Measurements from ENCODE around the gene WASF2.
"Not testable (repeated sequence)": the region's sequence is repeated elsewhere in the genome, so short reads cannot be mapped to it uniquely, and the experiment has no call there.

Gene WASF2

DNA sequence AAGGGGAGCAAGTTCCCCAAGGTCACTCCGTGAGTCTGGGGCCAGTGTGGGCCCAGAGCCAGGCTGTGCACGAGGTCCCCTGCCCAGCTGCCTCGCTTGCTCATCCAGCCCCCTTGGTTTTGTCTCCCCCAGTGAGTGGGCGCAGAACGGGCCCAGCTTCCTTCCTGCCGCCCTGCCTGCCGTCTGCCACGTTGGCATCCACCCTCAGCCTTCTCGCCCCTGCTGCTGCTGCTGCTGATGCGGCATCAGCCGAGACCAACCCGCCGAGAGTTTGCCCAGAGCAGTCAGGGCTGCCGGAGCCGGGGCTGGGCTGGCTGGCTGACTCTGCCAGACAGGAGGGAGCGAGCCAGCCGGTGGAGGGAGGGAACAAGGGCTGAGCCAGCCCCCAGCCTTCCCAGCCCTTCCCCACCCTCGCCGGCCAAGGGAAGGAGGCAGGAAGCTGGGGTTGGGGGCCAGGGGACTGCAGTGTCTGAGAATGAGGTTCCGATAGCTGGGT is 31.4 kb upstream of the WASF2 start:
- no peak for DNase-seq

DNA sequence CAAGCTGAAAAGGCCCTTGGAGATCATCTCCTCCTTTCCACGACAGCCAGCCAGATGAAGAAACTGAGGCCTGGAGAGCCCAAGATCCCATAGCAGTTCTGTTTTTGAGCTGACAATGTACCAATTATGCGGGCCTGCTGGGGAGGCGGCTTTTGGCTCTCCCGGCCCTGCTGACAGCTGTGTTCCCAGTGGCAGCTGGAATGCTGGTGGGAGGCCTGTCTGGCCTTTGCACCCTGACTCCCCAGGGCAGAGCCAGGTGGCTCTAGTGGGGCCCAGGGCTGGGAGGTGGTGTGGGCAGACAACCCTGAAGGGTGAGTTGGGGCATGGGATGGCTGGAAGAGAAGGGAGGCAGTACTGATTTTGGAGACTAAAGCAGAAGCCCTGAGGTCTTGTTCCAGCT is 30.7 kb upstream of the WASF2 start:
- peak; percentile 9 for DNase-seq

DNA sequence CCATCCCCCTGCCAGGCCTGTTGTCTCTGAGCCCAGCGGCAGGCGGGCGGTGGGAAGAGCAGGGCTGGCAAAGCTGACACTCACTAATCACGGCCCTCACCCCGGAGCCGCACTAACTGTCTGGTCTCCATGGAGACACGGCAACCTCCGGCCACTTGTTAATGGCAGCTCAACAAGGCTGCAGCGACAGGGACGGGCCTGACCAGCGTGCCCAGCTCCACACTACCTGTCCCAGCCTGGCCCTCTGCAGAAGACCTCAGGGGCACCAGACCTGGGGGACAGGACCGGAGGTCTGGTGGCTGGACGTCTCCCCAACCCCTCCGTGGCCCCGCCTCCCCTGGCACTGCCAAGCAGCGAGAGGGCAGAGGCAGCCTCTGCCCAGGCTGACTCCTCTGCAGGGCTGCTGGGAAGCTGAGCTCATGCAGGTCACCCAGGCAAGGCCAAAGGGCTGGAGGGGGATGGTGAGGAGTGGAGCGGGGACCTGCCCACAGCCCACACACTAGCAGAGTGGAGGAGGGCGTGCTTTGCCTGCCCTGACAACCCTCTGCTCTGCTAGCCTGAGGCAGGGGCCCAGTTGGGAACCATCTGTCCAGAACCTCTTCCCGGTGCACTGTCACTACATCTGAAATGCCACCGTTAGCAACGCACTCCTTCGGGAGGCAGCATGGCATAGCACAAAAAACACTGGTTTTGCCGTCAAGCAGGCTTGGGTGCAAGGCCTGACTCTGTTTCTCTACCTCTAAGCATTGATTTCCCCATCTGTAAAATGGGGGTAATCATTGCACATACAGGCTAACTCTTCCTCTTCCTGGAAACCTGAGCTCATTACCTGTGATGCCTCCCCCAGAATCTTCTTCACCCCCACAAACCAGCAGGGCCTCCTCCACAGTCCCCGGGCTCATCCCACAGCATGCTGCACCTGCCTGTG is 29.6 kb upstream of the WASF2 start:
- peak; percentile 63 for DNase-seq

DNA sequence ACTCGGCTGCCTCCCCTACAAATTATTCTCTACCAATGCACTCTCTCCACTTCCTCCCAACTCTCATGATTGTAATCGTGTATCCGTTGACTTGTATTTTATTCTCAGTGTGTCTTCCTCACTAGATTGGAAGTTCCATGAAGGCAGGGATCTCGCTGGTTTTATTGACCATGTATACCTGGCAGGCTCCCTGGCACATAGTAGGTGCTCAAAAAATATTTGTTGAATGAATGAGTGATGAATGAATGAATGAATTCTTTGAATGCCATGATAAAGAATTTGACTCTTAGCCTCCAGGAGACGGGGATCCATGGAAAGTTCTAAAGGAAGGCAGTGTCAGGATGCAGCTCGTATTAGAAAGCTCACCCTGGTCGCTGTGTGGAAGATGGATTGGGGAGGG is 28.8 kb upstream of the WASF2 start:
- no peak for DNase-seq

DNA sequence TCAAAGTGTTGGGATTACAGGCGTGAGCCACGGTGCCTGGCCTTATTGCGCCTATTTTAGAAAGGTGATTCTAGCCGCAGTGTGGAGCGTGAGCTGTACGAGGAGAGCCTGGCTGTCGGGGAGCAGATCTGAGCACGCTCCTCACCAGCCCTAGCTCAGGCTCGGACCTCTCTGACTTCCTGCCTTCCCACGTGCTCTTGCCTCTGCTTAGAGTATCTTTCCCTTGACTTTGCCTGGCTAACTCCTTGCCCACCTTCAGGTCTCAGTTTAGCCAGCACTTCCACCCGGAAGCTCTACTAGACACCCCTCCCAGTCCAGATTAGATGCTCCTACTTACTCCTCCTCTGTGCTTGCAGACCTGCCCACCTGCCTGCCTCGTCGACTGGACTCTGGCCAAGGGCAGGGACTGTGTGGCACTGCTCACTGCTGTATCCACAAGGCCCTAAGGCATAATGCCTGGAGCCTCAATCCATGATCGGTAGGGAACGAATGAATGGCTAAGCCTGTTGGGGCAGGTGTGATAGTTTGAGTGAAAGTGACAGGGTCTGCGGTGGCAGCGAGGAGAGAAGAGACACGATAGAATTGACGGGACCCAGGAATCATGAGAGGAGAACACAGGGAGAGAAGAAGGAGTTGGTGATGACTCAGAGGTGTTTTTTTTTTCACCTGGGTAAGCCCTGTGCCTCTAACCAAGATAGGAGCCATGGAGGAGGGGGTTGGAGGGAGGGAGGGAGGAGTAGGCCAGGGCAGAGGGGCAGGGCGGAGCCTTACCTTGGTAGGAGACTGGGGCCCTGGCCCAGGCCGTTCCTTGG is 28.1 kb upstream of the WASF2 start:
- DNase-seq: no peak

DNA sequence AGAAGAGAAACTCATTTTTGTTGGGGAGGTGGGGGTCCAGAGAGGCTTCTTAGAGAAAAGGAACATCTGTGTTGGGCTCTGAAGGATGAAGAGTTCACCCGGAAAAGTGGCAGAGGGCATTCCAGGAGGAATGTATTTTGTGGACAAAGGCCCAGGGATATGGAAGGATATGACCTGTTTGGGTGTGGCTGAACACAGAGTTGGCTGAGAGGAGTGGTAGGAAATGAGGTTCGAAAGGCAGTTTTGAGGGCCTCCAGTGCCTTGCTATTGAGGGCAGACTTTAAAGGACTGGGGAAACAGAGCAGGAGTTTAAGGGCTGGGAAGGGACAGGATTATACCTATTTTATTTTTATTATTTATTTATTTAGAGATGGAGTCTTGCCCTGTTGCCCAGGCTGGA is 27.3 kb upstream of the WASF2 start:
- no peak for DNase-seq

DNA sequence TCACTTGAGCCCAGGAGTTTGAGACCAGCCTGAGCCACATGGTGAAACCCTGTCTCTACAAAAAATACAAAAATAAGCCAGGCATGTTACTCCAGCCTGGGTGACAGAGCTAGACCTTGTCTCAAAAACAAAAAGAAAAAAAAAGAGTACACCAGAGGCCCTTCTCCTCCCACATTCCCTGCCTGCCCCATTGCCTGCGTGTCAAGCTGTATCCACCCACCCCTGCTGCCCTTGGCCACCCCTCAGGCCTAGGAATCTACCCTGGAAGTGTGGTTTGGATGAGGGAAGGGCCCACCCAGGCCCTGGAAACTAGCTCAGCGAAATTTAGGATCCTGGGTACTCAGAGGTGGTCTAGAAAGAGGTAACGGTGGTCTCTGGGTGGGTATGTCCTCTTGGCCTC is 25.7 kb upstream of the WASF2 start:
- DNase-seq: no peak

DNA sequence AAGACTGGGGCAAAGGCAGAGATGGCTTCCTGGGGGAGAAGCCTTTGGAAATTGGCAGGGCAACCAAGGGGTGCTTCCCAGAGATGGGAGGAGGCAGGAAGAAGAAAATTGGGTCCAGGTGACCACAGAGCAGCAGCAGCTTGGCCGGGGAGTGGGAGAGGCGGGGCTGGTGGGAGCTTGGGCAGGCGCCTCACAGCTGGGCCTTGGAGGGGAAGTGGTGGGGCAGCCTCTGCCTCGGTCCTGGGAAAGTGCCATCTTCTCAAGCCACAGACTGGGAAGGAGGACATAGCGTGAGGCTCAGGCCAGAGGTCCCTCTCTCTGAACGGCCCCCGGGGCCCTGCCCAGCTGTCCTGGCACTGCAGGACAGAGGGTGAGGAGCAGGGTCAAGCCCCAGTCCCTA is 24.0 kb upstream of the WASF2 start:
- no peak for DNase-seq

DNA sequence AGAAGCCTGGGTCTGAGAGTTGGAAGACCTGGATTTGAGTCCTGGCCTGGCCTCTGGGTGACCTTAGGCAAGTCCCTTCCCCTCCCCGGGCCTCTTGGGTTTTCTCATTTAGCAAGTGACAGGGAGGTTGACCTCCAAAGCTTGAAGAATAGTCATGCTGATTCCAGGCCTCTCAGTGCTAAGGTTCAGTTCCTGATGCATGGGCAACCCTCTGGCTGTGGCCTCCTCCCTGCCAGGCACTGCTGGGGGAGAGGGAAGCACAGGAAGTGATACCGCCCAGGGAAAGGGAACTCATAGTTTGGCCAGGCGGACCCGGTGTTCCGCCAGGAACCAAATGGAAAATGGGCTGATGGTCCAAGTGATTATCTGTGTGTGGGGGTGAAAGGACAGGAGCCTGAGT is 23.6 kb upstream of the WASF2 start:
- no peak for DNase-seq

DNA sequence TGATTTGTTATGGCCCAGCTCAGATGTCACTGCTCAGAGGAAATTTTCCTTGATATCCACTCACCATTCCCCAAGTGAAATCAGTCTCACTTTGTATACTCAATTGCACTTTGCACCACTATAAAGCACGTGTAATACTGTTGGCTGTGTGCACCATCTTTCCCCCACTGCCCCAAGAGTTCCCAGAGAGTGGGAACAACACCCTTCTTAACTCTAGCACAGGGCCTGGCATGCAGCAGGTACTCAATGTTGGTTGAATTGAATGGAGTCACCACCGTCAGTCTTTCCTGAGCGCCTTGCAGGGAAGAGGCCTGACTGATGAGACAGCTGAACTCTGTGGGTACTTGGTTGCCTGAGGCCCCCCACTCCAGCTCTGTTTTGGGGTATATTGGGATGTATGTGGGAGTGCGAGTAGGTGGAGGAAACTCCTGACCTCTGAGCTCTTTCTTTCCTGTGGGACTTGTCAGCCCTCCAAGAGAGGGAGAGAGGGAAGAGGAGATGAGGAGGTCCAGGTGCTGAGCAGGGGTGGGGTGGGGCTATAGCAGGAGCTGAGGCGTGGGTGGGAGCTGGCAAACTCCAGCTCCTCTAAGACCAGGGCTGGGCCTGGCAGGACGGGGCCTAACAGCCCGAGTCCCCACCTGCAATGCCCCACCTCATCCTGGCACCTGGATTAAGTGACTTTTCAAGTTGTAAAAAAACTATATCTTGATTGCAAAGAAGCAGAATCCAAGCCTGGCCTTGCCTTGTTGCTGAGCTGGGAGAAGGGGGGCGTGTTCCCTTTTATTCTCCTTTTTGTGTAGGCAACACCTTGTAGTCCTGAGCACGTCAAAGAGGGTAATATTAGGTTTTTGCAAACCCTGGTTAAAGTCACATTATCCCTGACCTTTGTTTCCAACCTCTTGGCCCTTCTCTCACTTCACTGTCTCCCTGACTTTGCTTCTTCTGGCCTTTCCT is 19.4 kb upstream of the WASF2 start:
- DNase-seq: no peak

DNA sequence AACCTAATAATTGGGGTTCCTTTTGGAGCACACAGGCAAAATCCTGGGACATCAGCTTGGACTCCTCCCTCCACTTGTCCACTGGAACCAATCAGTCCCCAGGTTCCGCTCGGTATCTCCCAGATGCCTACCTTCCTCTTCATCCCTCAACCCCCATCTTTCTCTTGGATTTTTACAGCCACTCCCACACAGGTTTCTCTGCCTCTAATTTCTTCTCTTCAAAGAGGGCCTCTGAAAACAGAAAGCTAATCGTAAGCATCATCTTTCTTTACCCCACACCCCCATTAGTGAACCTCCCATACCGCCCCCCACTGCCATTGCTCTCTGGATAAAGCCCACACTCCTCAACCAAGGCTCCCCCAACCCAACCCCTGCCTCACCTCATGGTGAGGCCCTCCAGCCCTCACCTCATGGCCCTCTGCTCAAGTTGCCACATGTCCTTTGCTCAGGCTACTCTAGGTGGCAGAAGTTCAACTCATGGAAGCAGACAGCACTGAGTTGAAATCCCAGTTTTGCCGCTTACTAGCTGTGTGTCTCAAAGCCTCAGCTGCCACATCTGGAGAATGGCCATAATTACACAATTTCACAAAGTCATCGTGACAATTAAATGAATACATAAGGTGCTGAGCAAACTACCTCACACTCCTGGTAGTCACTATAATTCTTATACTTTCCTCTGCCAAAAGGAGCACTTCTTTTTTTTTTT is 18.1 kb upstream of the WASF2 start:
- no peak for DNase-seq

DNA sequence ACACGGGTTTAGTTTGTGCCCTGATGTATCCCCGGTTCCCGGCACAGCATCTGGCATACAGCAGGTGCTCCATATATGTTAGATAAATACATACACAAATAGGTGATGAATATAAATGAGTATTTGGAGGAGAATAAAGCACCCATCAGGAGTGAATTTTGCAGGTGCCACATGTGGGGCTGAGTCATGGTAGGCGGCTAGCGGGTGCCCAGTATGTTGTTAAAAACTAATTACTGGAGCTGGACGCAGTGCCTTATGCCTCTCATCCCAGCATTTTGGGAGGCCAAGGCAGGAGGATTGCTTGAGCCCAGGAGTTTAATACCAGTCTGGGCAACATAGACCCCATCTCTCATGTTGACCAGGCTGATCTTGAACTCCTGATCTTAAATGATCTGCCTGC is 16.7 kb upstream of the WASF2 start:
- no peak for DNase-seq

DNA sequence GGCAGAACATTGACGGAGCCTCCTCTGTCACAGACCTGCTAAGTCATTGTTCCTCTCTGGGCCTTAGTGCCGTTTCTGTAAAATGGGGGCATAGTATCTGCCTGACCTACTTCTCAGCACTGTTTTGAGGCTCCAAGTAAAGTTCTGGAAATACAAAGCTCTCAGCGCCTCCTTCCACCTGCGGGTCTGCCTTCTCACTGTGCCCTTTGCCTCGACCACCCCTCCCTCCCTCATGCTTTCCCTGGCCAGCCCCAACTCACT is 15.4 kb upstream of the WASF2 start:
- no peak for DNase-seq

DNA sequence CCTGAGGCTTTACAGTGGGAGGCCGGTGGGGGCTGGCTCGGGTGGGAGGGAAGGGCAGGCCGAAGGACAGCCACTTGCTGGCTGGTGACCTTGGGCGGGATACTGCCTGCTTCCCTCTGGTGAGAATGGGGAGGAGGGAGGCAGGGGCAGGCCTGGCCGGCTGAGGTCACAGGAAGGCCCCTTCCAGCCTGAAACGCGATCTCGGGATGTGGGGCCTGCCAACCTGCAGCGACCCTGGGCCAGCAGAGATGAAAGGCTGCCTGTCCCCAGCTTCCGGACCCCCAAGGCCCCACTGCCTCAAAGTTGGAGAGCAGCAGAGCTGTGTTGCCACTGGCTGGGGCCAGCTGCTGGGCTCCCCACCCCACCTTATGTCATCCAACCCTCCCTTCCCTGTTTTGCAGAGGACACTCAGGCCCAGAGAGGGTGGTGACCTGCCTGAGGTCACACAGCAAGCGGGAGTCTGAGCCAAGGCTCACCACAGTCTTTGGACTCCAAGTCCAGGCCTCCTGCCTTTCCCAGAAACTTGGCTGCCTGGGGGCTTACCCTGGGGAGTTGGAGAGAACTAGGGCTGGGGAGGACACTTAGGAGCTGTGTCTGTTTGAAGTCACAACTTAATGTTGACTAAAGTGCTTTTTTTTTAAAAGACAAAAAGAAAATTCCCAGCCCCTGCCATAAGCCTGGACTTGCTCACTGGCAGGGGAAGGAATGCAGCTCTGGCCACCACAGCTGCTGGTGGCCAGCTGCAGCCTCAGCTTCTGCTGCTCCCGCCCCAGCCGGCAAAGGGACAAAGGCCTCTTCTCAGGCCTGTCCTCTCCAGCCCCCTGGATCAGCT is 14.8 kb upstream of the WASF2 start:
- DNase-seq: no peak

DNA sequence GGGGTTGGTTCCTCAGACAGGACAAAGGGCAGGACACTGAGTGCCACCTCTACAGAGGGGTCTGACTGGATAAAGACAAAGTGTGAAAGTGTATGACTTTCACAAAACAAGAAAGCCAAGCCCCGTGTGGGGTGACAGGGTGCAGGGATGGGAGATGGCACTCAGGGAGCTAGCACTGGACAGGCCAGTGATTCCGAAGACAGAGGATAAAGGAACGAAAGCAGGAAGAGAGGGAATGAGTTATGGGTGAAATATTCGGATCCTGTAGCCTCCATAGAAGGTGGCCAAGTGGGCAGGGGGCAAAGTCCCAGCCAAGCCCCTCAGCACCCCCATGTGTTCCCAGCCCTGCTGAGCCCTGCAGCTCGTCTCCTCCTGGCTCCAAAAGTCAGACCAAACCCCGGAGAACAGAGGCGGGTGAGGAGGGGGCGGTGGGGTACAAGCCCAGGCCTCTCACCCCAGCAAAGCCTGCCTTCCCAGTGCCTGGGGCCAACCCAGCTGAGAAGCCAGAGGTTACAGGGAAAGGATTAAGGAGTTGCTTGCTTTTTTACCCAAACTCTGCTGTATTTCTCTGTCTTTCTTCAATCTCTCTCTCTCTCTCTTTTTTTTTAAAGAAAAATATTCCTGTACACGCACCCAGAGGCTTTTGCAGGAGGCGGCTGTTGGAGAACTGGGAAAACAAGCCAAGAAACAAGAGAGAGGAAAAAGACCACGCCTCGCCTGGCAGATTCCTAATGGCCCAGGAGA is 14.0 kb upstream of the WASF2 start:
- no peak for DNase-seq

DNA sequence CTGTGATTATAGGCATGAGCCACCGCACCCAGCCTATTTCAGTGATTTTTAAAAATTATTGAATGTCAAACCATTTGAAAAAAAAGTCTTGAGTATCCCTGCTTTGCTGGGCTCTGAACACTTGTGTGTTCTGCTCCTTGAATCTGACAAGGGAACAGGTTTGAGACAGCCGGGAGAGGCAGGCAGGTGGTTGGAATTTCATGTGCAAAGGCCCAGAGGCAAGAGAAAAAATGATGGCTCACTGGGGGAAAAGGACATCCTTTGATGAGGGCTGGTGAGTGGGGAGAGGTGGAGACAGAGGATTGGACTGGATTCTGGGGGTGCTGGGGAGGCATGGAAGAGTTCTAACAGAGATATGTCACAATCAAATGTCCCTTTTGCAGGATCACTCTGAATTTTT is 13.1 kb upstream of the WASF2 start:
- no peak for DNase-seq

DNA sequence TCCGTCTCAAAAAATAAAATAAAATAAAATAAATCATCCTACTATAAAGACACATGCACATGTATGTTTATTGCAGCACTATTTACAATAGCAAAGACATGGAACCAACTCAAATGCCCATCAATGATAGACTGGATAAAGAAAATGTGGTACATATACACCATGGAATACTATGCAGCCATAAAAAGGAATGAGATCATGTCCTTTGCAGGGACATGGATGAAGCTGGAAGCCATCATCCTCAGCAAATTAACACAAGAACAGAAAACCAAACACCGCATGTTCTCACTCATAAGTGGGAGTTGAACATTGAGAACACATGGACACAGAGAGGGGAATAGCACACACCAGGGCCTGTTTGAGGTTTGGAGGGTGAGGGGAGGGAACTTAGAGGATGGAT is 11.2 kb upstream of the WASF2 start:
- not testable (repeated sequence) for DNase-seq

DNA sequence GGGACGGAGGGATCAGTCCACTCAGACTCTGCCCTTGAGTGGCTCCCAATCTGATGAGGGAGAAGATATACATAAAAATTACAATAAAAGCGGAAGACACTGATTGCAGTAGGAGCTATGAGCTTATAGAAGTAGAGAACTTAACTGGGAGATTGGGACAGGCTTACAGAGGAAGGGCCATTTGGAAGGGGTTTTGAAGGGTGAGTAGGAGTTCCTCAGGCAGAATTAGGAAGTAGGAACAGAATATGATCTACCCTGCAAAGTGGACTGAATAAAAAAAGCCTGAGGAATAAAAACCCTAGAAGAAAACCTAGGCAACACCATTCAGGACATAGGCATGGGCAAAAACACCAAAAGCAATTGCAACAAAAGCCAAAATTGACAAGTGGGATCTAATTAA is 9.2 kb upstream of the WASF2 start:
- DNase-seq: no peak

DNA sequence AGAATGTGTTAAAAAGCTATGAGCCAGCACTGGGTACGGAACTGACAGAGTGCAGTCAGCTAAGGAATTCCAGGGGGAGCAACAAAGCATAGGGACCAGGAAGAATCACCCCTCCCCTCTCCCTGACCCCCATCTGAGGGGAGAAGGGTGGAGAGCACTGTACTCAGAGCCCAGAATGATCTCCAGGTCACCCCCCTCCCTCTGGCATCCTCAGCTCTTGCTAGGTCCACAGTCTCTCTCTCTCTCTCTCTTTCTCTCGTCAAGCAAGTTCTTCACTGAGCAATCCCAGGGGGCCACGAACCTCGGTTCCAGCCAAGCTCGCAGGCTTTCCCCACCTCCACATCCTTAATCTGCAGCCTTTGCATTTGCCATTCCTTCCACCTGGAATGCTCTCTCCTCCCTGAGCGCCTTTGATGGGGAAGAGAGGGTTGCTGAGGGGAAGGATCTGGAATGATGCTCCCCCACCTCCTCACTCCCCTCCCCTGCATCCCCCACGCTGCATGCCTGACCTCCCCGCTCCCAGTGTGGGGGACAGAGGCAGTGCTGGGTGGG is 6.7 kb upstream of the WASF2 start:
- no peak for DNase-seq

DNA sequence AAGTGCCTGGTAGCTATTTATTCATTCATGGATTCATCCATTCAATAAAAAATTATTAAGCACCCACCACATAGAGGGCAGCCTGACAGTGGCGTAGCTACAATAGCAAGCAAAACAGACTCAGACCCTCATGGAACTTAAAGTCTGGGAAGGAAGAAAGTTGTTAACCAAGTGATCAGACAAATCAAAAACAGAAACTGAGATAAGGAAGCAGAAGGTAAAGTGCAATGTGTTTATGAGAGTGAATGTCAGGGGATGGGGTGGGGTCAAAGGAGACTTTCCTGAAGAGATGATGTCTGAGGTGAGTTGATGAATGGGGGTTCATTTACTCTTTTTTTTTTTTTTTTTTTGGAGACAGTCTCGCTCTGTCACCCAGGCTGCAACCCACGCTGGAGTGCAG is 2.8 kb upstream of the WASF2 start:
- no peak for DNase-seq

All from NCI-H146 (cell line).